NCI-H146 (cell line): Measurements from ENCODE around the gene C16orf87.
A peak's percentile ranks its signal among the peaks of the same experiment; 100 is the strongest.

ENCODE experiments used
- DNase-seq: peaks from one replicate; lab custom pipeline; 2025; lab: John Stamatoyannopoulos, UW

The C16orf87 gene

DNA sequence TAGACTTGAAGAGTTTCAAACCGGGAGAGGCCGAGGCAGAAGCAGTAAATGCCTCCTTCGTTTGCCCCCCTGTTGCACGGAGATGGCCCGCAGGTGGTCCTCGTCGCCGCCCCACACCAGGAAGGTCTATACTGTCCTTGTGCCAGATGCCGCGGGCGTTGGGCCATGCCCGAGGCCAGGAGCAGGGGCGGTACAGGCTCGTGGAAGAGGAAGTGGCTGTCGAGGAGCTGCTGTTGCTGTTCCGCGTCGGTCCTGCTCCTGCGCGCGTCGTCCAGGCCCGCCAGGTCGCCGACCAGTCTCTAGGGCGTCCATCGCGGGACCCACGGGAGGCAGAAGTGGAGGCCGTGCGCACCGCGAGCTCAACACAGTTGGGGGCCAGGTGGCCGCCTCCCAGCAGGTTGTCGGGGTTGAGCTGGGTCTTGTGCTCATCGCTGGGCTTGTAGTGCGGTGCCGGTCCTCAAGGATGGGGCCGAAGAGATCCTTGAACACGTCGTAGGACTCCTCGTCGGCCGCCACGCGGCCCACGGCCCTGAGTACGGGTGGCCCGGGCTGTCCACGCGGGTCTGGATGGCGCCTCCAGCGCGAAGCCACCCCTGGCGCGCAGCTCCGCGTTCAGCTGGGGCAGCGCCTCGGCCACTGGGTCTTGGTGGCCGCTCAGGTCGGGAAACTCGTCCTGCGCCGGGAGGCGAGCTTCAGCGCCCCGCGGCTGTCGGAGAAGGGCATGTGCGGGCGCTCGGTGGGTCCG is 13.1 kb upstream of the C16orf87 start:
- no peak for DNase-seq

DNA sequence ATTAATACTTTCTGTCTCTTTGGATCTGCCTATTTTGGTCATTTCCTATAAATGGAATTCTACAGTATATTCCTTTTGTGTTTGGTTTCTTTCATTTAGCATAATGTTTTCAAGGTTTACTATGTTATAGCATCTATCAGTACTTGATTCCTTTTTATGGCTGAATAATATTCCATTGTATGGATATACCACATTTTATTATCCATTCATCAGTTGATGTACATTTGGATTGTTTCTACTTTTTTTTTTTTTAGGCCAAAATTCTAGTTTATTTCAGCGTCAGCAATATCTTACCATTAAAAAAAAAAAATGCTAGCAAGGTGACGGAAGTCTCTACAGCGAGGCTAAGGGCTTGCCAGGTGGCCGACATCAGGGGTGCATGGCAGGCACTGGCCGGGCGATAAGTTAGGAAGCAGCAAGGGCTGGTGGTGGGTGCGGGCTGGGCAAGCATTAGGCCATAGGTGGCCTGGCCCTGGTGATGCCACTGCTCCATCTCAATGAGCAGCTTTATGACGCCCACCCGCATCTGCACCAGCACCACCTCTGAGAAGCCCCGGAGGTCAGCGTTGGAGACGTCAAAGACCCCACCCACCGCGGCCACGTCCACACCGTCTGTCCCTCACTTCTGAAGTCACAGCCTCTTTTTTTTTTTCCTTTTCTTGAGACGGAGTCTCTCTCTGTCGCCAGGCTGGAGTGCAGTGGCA is 11.4 kb upstream of the C16orf87 start:
- no peak for DNase-seq

DNA sequence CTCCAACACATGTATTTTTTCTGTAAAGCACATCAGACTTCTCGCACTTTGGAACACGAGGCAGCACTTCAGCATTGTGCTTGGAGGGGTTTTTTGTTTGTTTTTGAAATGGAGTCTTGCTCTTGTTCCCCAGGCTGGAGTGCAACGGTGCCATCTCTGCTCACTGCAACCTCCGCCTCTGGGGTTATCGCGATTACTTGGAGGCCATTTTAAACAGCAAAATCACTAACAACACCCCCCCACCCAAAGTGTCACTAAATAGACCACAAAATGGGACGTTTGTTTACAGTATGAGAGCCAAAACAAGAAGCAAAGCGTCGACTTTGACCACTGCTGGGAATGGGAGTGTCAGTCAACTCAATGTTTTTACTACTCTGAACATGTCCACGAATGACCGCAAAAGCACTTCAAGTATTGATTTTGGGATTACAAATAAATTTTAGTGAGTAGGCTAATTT is 9.0 kb upstream of the C16orf87 start:
- no peak for DNase-seq

- DNase-seq = peak; percentile 28
Measured at GRCh38 chr16:46836534-46837530, 5.9 kb upstream of the C16orf87 start.

- DNase-seq = no peak
Measured at GRCh38 chr16:46833460-46833800, 2.5 kb upstream of the C16orf87 start.

GRCh38 chr16:46832757-46833459 is 1.9 kb upstream of the C16orf87 start:
- no peak for DNase-seq

GRCh38 chr16:46830417-46830901 is 521 bp downstream of the C16orf87 start:
- DNase-seq = peak; percentile 49

GRCh38 chr16:46828943-46829342 is 2.0 kb downstream of the C16orf87 start:
- DNase-seq = no peak

DNA sequence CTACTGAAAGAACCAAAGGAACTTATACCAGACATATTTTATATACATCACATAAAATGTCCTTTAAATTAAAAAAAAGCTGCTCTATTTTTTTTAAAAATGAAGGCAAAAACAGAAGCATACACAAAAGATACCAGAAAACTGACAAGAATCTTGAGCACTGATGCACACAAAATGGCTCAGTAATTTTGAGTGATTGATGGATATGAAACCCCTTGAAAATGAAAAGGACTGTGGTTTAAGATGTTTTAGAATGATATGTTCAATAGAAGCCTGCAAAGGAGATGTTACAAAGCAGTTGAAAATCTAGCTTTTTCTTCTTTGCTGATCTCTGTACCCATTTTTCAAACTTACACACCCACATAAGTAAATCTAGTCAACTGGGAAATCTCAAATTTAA is 2.7 kb downstream of the C16orf87 start:
- DNase-seq = no peak

- no peak for DNase-seq
Measured at GRCh38 chr16:46826631-46827030, 4.3 kb downstream of the C16orf87 start.

DNA sequence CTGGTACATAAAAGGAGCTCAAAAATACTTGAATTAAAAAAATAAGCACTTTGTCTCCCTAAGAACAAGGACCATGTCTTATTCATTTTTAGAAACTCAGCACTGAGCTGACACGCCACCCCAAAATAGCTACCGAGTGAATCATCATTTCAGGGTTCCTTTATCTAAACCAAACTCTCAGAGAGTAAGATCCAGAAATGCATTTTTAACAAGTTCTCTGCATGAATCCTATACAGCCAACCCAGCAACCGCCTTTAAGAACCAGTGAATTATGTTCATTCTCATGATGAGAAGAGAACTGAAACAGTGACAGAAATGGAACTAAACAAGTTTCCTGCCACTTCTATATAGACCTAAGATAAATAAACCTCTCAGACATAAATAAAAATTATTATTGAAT is 8.7 kb downstream of the C16orf87 start:
- DNase-seq = no peak

- no peak for DNase-seq
Measured at GRCh38 chr16:46817961-46818360, 13.0 kb downstream of the C16orf87 start.

DNA sequence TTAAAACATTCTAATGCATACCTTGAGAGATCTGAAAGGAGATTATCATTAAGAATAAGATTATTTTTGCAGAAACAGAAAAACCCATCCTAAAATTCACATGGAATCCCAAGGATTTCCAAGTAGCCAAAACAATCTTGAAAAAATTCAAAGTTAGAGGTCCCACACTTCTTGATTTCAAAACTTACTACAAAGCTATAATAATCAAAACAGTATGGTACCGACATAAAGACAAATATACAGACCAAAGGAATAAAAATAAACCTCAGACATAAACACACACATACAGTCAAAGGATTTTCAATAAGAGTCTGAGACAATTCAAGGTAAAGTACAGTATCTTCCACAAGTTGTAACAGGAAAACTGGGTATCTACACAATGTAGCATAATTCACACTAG is 16.2 kb downstream of the C16orf87 start:
- DNase-seq = no peak

DNA sequence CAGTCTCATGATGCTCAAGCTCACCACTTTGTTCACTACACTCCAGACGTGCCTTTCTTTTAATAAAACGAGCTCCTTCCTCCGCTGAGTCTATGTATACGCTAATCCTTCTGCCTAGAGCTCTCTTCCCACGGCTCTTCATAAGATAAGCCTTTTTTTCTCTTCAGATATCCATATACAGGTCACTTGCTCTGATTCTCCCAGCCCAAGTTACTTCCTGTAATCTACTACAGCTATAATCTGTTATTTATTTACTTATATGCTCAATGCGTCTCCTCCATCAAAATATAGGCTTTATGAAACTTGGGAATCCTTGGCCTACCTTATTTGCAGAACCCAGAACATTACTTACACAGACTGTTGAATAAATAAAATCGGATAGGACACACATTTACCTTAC is 17.4 kb downstream of the C16orf87 start:
- DNase-seq = no peak

GRCh38 chr16:46812781-46813540 is 18.0 kb downstream of the C16orf87 start:
- no peak for DNase-seq

- no peak for DNase-seq
Measured at GRCh38 chr16:46811682-46812081, 19.3 kb downstream of the C16orf87 start.

GRCh38 chr16:46808997-46809396 is 22.0 kb downstream of the C16orf87 start:
- no peak for DNase-seq

DNA sequence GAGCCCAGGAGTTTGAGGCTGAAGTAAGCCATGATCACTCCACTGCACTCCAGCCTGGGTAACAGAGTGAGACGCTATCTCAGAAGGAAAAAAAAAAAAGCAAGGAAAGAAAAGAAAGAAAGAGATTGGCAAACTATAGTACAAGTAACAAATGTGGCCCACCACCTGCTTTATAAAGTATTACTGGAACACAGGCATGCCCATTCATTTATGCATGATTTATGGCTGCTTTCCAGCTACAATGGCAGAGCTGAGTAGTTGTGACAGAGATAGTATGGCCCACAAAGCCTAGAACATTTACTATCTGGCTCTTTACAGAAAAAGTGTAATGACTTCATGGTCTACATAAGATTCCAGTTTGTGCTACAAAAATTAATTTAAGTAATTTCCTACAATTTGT is 23.6 kb downstream of the C16orf87 start:
- DNase-seq = no peak

GRCh38 chr16:46803373-46803772 is 27.6 kb downstream of the C16orf87 start:
- no peak for DNase-seq

GRCh38 chr16:46801428-46802049 is 29.4 kb downstream of the C16orf87 start:
- peak; percentile 11 for DNase-seq
